Duodenal mucosa (tissue), 2 donors: ENCODE data around the gene RNU6-8.

ENCODE experiments used
- H3K27ac ChIP-seq: one replicate; pipeline ENCODE4 v1.7.0; 2013; ENCODE audit warnings: low read depth, low read length
- H3K27me3 ChIP-seq, 2 donors: one replicate each; pipeline ENCODE4 v1.7.0; 2013; ENCODE audit warnings: low read length in 2 of 2, control low read depth in 1 of 2; ENCODE audit not compliant: insufficient read depth in 2 of 2, control insufficient read depth in 1 of 2
- H3K36me3 ChIP-seq, 2 donors: one replicate each; pipeline ENCODE4 v1.7.0; 2013; ENCODE audit warnings: low read length in 2 of 2, control low read depth in 1 of 2; ENCODE audit not compliant: insufficient read depth in 2 of 2, control insufficient read depth in 1 of 2
- H3K4me1 ChIP-seq, 2 donors: one replicate each; pipeline ENCODE4 v1.7.0; 2013; ENCODE audit warnings: low read length in 2 of 2, control low read depth in 1 of 2; ENCODE audit not compliant: insufficient read depth in 2 of 2, control insufficient read depth in 1 of 2
- H3K4me3 ChIP-seq, 2 donors: one replicate each; pipeline ENCODE4 v1.7.0; 2013; ENCODE audit warnings: low read length in 2 of 2, low read depth in 1 of 2
- H3K9ac ChIP-seq, 2 donors: one replicate each; pipeline ENCODE4 v1.7.0; 2013; ENCODE audit warnings: low read length in 2 of 2, low read depth in 1 of 2
- H3K9me3 ChIP-seq, 2 donors: one replicate each; pipeline ENCODE4 v1.7.0; 2013; ENCODE audit warnings: low read length in 2 of 2, control low read depth in 1 of 2; ENCODE audit not compliant: control insufficient read depth in 1 of 2

RNU6-8 gene

DNA sequence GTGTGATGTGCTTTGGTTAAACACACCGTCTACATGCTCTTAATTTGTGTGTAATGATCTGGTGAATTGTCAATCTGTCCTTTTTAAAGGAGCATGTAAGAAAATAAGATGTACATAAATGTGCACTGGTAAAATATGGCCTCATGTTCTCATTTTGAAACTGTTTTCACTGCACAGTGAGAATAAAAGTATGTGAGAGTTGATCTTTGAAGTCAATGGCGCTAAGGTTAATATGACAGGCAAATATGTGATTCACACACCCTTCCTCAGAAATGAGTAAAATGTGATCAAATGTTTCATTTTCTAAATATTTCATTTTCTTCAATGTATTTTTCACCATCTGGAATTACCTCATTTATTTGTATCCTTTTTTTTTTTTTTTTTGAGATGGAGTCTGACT is 9.5 kb downstream of the RNU6-8 start:
- Histone ChIP-seq H3K27me3 (no peaks in the 10 kb centered on the region), H3K36me3 (no peaks in the 10 kb centered on the region), H3K27ac (no peak overlapping the region), H3K9ac (no peak overlapping the region), H3K4me1 (no peaks in the 10 kb centered on the region), H3K9me3 (no peaks in the 10 kb centered on the region), H3K4me3 (no peak overlapping the region)

DNA sequence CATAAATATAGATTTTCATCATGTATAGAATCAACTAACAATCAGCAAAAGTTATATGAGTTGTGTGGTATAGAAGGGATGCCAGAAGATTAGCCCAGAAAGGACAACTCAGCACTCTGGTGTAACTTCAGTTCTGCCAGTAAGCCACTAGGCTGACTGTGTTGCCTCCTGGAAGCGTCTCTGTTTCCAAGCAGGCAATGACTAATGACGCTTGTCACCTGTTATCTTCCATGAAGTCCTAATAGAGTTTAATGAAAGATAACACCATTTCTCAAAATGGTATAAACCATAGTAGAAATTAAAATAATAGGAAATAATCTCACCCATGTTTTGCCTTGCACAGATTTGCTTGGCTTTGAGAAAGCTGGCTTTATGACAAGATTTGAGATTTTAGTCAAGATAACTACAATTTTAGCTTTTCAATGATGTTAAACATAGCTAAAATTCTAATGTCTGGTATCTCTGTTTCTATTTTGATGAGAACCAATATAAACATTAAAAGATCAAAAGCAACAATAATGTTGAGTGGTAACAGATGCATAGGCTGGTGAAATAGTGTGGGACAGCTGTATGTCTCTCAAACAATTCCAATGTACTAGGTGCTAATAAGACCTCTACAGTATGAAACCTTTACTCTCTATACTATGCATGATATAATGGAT is 10.2 kb downstream of the RNU6-8 start:
- Histone ChIP-seq H3K4me1 (no peaks in the 10 kb centered on the region), H3K9ac (no peak overlapping the region), H3K27ac (no peak overlapping the region), H3K9me3 (no peaks in the 10 kb centered on the region), H3K36me3 (no peaks in the 10 kb centered on the region), H3K4me3 (no peak overlapping the region), H3K27me3 (no peaks in the 10 kb centered on the region)

DNA sequence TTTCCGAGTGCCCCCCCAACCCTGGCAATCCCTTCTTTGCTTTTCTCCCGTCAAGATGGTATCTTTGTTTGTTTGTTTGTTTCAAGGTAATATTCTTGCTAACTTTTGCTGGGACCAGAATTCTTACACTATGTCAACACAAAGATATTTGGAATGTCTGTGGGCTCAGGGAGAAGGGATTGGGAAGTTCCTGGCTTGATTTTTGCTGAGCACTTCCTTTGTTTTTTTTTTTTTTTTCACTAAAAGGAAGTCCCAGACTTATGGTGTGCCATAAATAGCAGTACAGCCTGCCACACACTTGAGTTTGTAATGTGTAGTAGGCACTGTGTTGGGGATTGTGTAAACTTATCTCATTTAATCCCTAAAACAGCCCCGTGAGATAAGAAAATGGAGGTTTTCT is 12.4 kb downstream of the RNU6-8 start:
- Histone ChIP-seq H3K27ac (no peak overlapping the region), H3K36me3 (no peaks in the 10 kb centered on the region), H3K4me3 (no peak overlapping the region), H3K4me1 (no peaks in the 10 kb centered on the region), H3K9me3 (no peaks in the 10 kb centered on the region), H3K9ac (no peak overlapping the region), H3K27me3 (no peaks in the 10 kb centered on the region)

DNA sequence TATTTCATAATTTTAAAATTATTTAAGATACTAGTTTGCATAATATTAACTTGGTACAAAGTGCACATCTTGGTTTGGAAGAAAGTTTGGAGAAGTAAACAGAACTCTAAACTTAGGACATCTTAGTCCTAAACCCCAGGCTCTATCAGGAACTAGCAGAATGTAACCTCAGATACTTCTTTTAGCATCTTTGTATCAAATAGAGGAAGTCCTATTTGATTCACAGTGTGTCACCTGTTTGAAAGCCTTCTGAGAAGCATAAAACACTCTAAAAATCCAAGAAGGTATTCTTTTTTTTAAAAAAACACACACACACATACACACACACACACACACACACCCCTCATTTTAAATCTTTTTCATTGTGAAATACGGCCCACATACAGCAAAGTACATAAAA is 13.3 kb downstream of the RNU6-8 start:
- H3K9me3 ChIP-seq, result peaks cover 0 to 6% of the 10 kb centered on the region in 2 donors
- H3K4me3 ChIP-seq, result no peak overlapping the region
- no peaks in the 10 kb centered on the region for H3K4me1 ChIP-seq
- H3K9ac ChIP-seq, result no peak overlapping the region
- no peaks in the 10 kb centered on the region for H3K36me3 ChIP-seq
- H3K27me3 ChIP-seq, result no peaks in the 10 kb centered on the region
- no peak overlapping the region for H3K27ac ChIP-seq

DNA sequence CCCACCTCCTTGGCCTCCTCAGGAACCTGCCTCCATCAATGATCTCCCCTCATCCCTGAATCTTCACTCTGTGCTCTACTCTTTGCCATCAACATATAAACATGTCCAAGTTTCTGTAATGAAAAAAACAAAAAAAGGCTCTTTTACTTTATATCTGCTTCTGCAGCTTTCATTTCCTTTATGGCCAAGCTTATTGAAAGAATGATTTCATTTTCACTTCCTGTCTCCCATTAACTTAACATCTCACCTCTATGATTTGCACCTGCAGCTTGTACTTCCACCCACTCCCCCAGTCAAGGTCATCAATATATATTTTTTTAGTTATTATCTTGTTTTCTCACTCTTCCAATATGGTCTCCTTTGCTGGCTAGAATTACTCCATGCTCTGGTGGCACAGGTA is 16.8 kb downstream of the RNU6-8 start:
- no peak overlapping the region for H3K4me3 ChIP-seq
- no peak overlapping the region for H3K27ac ChIP-seq

DNA sequence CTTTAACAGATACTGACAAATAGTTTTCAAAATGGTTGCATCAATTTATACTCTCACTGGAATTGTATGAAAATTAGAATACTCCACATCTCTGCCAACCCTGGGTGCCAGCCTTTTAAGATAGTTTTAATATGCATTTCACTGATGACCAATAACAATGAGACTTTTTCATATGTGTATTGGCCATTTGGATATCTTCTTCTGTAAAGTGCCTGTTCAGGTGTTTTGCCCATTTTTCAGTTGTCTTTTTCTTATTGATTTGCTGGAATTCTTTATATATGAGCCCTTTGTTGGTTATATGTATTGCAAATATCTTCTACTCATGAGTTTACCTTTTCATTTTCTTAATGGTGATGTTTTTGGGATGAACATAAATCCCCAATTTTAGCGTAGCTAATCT is 18.0 kb downstream of the RNU6-8 start:
- Histone ChIP-seq H3K9me3 (peaks cover 0 to 6% of the 10 kb centered on the region in 2 donors), H3K4me3 (no peak overlapping the region), H3K36me3 (no peaks in the 10 kb centered on the region), H3K27me3 (no peaks in the 10 kb centered on the region), H3K4me1 (no peaks in the 10 kb centered on the region), H3K27ac (no peak overlapping the region), H3K9ac (no peak overlapping the region)

More for the DNA sequence above, 16.8 kb downstream of the RNU6-8 start:
- Histone ChIP-seq H3K9me3 (peaks cover 0 to 6% of the 10 kb centered on the region in 2 donors), H3K9ac (no peak overlapping the region), H3K4me1 (no peaks in the 10 kb centered on the region), H3K27me3 (no peaks in the 10 kb centered on the region), H3K36me3 (no peaks in the 10 kb centered on the region)

DNA sequence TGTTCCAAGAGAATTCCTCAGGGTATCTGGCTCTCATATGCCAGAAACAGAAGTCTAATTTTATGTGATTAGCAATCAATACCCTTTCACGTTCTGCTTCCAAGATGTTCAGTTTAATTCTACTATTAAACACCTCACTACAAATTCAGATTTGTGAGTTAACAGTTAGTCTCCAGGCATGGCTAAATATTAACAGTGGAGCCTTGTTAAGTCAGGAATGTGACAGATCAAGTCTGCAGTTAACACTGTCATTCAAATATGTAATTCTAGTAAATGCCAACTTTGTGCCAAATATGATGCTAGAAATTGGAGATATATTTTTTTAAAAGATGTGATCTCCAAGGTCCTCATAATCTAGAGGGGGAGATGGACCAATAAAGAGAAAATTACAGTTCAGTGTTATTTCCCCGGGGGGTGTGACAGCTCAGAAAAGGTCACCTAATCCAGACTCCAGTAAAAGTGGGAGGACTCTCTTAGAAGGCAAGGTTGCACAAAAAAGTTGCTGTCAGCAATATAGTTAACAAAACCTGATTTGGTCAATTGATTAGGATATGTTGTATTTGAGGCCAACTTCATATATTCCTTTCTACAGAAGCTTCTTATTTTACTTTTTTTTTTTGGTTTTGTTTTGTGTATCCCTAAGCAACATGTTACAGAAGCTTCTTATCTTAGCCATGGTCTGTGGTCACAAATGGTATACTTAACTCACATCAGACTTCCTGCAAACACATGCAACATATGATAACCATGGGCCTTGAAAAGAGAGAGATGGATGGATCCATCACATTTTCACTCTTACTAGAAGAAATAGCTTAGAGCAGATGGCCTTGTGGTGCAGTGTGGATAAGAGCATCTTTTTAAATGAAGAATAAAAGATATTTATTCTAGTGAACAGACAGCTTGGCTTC is 19.7 kb downstream of the RNU6-8 start:
- Histone ChIP-seq H3K36me3 (no peaks in the 10 kb centered on the region), H3K9me3 (peaks cover 0 to 6% of the 10 kb centered on the region in 2 donors), H3K9ac (no peak overlapping the region), H3K27ac (no peak overlapping the region), H3K4me3 (no peak overlapping the region), H3K27me3 (no peaks in the 10 kb centered on the region), H3K4me1 (no peaks in the 10 kb centered on the region)

DNA sequence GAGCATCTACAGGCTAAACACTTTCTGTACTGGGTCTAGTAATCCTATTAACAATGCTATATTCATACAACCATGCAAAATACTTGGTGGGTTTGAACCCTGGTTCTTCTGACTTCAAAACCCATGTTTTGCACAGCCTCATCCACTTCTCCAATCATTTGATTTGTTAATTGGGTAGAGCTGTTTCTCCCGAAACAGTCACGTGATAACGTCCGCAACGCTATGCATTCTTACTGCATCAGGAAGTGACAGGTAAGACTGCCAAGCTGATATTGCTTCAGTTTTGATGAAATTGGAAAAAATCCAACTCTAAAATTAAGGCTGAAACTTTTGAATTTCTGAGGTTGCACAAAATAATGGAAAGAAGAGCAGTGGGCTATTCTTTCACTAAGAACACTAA is 31.6 kb downstream of the RNU6-8 start:
- no peak overlapping the region for H3K9ac ChIP-seq
- no peak overlapping the region for H3K4me3 ChIP-seq
- no peaks in the 10 kb centered on the region for H3K27me3 ChIP-seq
- H3K27ac ChIP-seq, result no peak overlapping the region
- H3K36me3 ChIP-seq, result no peaks in the 10 kb centered on the region
- no peaks in the 10 kb centered on the region for H3K9me3 ChIP-seq
- H3K4me1 ChIP-seq, result no peaks in the 10 kb centered on the region

DNA sequence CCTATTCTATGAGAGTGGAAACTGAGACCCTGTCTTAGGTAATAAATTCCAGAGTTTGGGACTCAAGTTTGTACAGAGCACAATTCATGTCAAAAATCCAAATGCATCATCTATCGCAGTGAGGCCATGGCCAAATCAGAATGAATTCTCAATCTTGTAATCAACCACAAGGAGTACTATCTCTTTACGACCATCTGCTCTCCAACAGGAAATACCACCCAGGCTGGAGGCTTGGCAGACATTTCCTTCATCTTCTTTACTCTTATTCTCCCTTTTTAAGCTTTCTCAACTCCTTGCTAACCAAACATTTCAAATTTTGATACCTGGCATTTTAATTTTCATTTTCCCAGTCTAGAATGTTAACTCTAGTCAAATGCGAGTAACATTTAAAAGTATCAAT is 33.9 kb downstream of the RNU6-8 start:
- H3K4me1 ChIP-seq, result no peaks in the 10 kb centered on the region
- H3K36me3 ChIP-seq, result no peaks in the 10 kb centered on the region
- H3K9ac ChIP-seq, result no peak overlapping the region
- no peaks in the 10 kb centered on the region for H3K27me3 ChIP-seq
- no peak overlapping the region for H3K27ac ChIP-seq
- no peak overlapping the region for H3K4me3 ChIP-seq
- no peaks in the 10 kb centered on the region for H3K9me3 ChIP-seq

DNA sequence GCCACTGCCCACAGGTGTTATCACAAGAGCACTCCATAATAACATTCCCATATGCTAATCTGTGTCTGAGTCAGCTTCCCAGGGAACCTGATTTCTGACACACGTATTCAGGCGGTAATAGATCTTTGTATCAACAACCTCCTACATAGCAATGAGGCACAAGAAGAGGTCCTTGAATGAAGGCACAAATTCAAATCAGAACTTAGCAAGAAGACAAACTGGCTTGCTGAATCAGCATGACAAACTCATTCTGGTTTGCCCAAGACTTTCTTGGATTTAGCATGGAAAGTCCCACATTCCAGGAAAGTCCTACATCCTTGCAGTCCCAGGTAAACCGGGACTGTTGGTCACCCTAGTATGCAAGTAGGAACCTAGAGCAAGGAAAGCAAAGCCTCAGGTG is 35.2 kb downstream of the RNU6-8 start:
- Histone ChIP-seq H3K9me3 (no peaks in the 10 kb centered on the region), H3K9ac (no peak overlapping the region), H3K27ac (no peak overlapping the region), H3K27me3 (no peaks in the 10 kb centered on the region), H3K4me3 (no peak overlapping the region), H3K4me1 (no peaks in the 10 kb centered on the region), H3K36me3 (no peaks in the 10 kb centered on the region)
